ENCODE results near the gene CLEC16A. TPM values are rescaled to one million over a fixed set of nuclear protein-coding genes. Genes with fewer than 3 reads are reported as not detected.

The CLEC16A gene
- total RNA-seq, 1 donor from 2014 or later: 34.6 TPM

DNA sequence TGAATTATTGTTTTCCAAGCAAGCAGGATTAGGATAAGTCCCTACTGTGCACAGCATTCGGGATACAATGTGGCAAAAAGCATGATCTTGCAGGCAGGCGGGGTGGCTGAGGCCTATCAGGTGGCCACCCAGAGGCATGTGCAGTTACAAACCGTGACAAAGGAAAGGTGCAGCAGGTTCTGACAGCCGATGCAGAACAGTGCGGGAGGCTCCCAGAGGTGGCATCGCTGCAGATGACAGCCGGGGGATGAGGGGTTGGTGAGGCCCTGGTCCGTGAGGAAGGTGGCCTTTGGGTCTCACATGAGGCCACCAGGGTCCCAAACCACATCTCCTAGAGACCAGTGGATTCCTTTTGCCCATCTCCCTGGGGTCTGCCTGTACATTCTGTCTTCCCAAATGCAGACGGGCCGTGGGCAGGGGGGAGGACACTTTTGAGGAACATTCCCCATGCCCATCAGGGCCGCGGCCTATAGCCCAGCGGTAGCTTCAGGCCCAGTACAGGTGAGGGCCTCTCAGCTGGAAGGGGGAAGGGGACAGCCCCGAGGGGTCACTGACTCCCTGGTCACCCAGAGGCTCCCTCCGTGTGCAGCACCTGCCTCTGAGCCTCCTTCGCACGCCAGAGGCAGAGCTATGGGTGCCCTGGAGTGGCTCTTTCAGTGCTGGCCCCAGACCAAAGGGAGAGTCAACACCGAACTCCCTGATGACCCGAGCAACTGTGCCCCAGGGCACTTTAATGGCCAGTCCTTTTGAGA lies 226.5 kb downstream of the CLEC16A start:
- DNase-seq (no peak), ATAC-seq (no peak)
- no peak overlapping the region for H3K27ac ChIP-seq
- H3K27me3 ChIP-seq (ENCODE audit: low read depth): no peaks in the 10 kb centered on the region
- H3K4me1 ChIP-seq: no peaks in the 10 kb centered on the region
- TF ChIP-seq, protein P1, sequence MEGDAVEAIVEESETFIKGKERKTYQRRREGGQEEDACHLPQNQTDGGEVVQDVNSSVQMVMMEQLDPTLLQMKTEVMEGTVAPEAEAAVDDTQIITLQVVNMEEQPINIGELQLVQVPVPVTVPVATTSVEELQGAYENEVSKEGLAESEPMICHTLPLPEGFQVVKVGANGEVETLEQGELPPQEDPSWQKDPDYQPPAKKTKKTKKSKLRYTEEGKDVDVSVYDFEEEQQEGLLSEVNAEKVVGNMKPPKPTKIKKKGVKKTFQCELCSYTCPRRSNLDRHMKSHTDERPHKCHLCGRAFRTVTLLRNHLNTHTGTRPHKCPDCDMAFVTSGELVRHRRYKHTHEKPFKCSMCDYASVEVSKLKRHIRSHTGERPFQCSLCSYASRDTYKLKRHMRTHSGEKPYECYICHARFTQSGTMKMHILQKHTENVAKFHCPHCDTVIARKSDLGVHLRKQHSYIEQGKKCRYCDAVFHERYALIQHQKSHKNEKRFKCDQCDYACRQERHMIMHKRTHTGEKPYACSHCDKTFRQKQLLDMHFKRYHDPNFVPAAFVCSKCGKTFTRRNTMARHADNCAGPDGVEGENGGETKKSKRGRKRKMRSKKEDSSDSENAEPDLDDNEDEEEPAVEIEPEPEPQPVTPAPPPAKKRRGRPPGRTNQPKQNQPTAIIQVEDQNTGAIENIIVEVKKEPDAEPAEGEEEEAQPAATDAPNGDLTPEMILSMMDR (IDR thresholded peaks at IDR 0.05): no peak
- H3K4me3 ChIP-seq: no peak overlapping the region
- peaks cover 52% of the 10 kb centered on the region for H3K36me3 ChIP-seq
- intact Hi-C loops (cut with DNase I): no loop called here
- H3K9me3 ChIP-seq: no peaks in the 10 kb centered on the region

DNA sequence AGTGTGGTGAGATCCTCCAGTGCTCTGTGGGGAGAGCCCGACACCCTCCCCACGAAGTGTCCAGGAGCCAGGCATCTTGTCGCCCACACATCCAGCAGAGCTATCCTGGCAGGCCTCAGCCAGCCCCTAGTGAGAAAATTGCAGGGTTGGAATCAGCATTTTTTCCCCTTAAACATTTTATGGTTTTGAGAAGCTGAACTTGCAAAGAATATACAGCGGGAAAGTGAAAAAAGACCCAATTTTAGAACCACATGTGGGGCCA lies 227.0 kb downstream of the CLEC16A start:
- TF ChIP-seq, protein P1 (IDR thresholded peaks at IDR 0.05): no peak
- H3K27me3 ChIP-seq (ENCODE audit: low read depth): no peaks in the 10 kb centered on the region
- no peaks in the 10 kb centered on the region for H3K4me1 ChIP-seq
- intact Hi-C loops (cut with DNase I): no loop called here
- peaks cover 47% of the 10 kb centered on the region for H3K36me3 ChIP-seq
- no peak overlapping the region for H3K27ac ChIP-seq
- ATAC-seq (no peak), DNase-seq (no peak)
- H3K4me3 ChIP-seq: no peak overlapping the region
- no peaks in the 10 kb centered on the region for H3K9me3 ChIP-seq

DNA sequence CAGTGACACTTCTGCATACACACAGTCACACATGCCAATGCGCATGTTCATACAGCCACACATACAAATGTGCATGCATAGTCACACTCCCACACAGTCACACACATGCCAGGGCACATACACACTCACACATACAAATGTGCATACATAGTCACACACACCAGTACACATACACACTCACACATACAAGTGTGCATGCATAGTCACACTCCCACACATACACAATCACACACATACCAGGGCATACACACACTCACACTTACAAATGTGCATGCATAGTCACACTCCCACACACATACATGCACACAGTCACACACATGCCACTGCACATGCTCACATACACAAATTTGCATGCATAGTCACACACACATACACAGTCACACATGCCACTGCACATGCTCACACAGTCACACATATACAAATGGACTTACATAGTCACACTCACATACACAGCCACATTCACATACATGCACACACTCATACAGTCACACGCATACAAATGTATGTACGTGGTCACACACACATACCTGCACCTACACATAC lies 227.5 kb downstream of the CLEC16A start:
- ATAC-seq (no peak), DNase-seq (no peak)
- intact Hi-C loops (cut with DNase I): no loop called here
- no peaks in the 10 kb centered on the region for H3K4me1 ChIP-seq
- no peak overlapping the region for H3K27ac ChIP-seq
- H3K36me3 ChIP-seq: peaks cover 42% of the 10 kb centered on the region
- H3K27me3 ChIP-seq (ENCODE audit: low read depth): no peaks in the 10 kb centered on the region
- no peak overlapping the region for H3K4me3 ChIP-seq
- no peaks in the 10 kb centered on the region for H3K9me3 ChIP-seq
- TF ChIP-seq, protein P1 (IDR thresholded peaks at IDR 0.05): no peak

DNA sequence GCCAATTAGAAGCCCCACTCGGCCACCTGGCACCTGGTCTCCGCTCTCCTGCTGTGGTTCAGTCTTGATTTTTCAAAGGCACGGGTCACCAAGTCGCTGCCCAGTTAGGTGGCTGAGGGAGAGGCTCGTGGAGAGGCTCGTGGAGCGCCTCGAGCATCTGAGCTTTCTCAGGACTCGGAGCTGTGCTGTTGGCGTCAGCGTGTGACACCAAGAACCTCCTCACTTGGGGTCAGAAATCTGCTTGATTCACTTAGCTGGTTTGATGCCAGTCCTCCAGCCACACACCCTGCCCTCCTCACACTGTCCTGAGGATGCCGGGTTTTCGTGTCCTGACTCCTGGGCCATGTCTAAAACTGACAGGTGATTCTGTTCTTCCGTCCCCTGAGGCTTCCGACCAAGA lies 229.1 kb downstream of the CLEC16A start:
- ATAC-seq: no peak
- peaks cover 26% of the 10 kb centered on the region for H3K36me3 ChIP-seq

DNA sequence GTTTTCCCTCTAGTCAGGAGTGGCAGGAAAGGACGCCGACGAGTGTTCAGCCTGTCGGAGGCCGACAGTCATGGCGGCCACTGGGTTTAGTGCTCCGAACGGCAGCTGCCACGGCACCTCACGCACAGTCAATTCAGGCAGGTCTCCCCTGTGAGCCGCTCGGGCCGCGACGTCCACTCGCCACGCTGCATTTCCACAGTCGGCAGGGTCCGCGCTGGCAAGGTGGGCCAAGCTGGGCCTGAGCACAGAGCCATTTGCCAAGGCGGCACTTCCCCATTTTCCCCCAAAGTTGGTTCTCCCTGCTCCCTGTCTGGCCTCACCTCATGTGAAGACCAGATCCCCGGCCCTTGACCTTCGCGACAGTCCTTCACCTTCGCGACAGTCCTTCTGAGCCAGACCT lies 229.8 kb downstream of the CLEC16A start:
- Histone ChIP-seq H3K27ac (no peak overlapping the region), H3K4me3 (no peak overlapping the region), H3K27me3 (ENCODE audit: low read depth) (no peaks in the 10 kb centered on the region), H3K36me3 (peaks cover 29% of the 10 kb centered on the region), H3K4me1 (no peaks in the 10 kb centered on the region), H3K9me3 (no peaks in the 10 kb centered on the region)
- intact Hi-C loops (cut with DNase I): no loop called here
- DNase-seq (no peak), ATAC-seq (no peak)
- TF ChIP-seq, protein P1 (IDR thresholded peaks at IDR 0.05): no peak

More for the DNA sequence above, 229.1 kb downstream of the CLEC16A start:
- no peak overlapping the region for H3K4me3 ChIP-seq
- H3K9me3 ChIP-seq: no peaks in the 10 kb centered on the region
- DNase-seq: no peak
- intact Hi-C loops (cut with DNase I): no loop called here
- H3K27me3 ChIP-seq (ENCODE audit: low read depth): no peaks in the 10 kb centered on the region
- no peak overlapping the region for H3K27ac ChIP-seq
- TF ChIP-seq, protein P1 (IDR thresholded peaks at IDR 0.05): no peak
- no peaks in the 10 kb centered on the region for H3K4me1 ChIP-seq

Measured in lower lobe of right lung (tissue), 2 donors.